CD14-positive monocyte (primary cell): ENCODE measurements around the gene NRXN3. TPM values are rescaled to one million over a fixed set of nuclear protein-coding genes. Genes with fewer than 3 reads are reported as not detected.

Experiments
- DNase-seq, 3 donors: peaks; one replicate each; pipeline ENCODE4 v3.0.0-alpha.2; 2011 to 2022
- H2AFZ ChIP-seq: 2 replicates; pipeline ENCODE4 v1.6.0; 2012; ENCODE audit warnings: mild to moderate bottlenecking, low read depth, low read length, inconsistent platforms; ENCODE audit not compliant: insufficient read depth, poor library complexity, severe bottlenecking
- H3K27ac ChIP-seq, 2 donors: 1 replicate in 1 of 2; 2 replicates in 1 of 2; pipeline ENCODE4 v1.5.1; 2012 to 2013; ENCODE audit warnings: low read length in 2 of 2, control low read depth in 1 of 2, inconsistent platforms in 1 of 2, low read depth in 1 of 2, mild to moderate bottlenecking in 1 of 2
- H3K27me3 ChIP-seq, 2 donors: one replicate each; pipeline versions ENCODE4 v1.6.0 to v1.6.1; 2011 to 2013; ENCODE audit warnings: low read length in 2 of 2; ENCODE audit not compliant: control insufficient read depth in 2 of 2, insufficient read depth in 2 of 2
- H3K36me3 ChIP-seq, 2 donors: replicated peaks in 1 of 2; 1 replicate in 1 of 2; 2 replicates in 1 of 2; pipeline versions ENCODE4 v1.5.1 to v1.6.1; 2012 to 2013; ENCODE audit warnings: low read length in 2 of 2, control low read depth in 1 of 2, inconsistent platforms in 1 of 2, mild to moderate bottlenecking in 1 of 2; ENCODE audit not compliant: insufficient read depth in 2 of 2, control insufficient read depth in 1 of 2
- H3K4me1 ChIP-seq, 2 donors: 1 replicate in 1 of 2; 2 replicates in 1 of 2; pipeline versions ENCODE4 v1.5.1 to v1.6.1; 2012 to 2013; ENCODE audit warnings: low read length in 2 of 2, control low read depth in 1 of 2, inconsistent platforms in 1 of 2, mild to moderate bottlenecking in 1 of 2, moderate library complexity in 1 of 2; ENCODE audit not compliant: insufficient read depth in 2 of 2, control insufficient read depth in 1 of 2
- H3K4me2 ChIP-seq: replicated peaks from 2 replicates; pipeline ENCODE3; 2012; ENCODE audit warnings: low read length, moderate library complexity, mild to moderate bottlenecking; ENCODE audit not compliant: poor library complexity, severe bottlenecking; ENCODE audit errors: extremely low read depth
- H3K4me3 ChIP-seq, 3 experiments: fragments of 200-600 bp in 1 of 3; sonication (generic) in 1 of 3; replicated peaks in 1 of 3; 1 replicate in 2 of 3; 2 replicates in 1 of 3; pipeline ENCODE4 v1.5.1; 2011 to 2013; ENCODE audit warnings: low read length in 3 of 3, mild to moderate bottlenecking in 3 of 3, control low read depth in 2 of 3, low read depth in 2 of 3, inconsistent platforms in 1 of 3, moderate library complexity in 1 of 3
- H3K79me2 ChIP-seq: 2 replicates; pipeline ENCODE4 v1.6.0; 2012; ENCODE audit warnings: mild to moderate bottlenecking, control low read depth, inconsistent platforms, low read length, moderate library complexity; ENCODE audit not compliant: insufficient read depth
- H3K9ac ChIP-seq: 2 replicates; pipeline ENCODE4 v1.6.0; 2017; ENCODE audit warnings: low read length, mild to moderate bottlenecking; ENCODE audit not compliant: insufficient read depth, poor library complexity, severe bottlenecking
- H3K9me3 ChIP-seq, 2 donors: replicated peaks in 1 of 2; 1 replicate in 1 of 2; 2 replicates in 1 of 2; pipeline versions ENCODE4 v1.5.1 to v1.6.1; 2012 to 2013; ENCODE audit warnings: low read length in 2 of 2, control low read depth in 1 of 2; ENCODE audit not compliant: control insufficient read depth in 1 of 2, insufficient read depth in 1 of 2
- H4K20me1 ChIP-seq: 2 replicates; pipeline ENCODE4 v1.6.0; 2012; ENCODE audit warnings: mild to moderate bottlenecking, low read length, control low read depth, moderate library complexity; ENCODE audit not compliant: insufficient read depth
- H3K27ac Mint-ChIP-seq, 7 donors: one replicate each; pipeline ENCODE4 v1.8.0; 2020; ENCODE audit warnings: mild to moderate bottlenecking in 7 of 7, mixed read lengths in 7 of 7, moderate library complexity in 6 of 7, inconsistent platforms in 2 of 7
- H3K27me3 Mint-ChIP-seq, 3 donors: one replicate each; pipeline ENCODE4 v1.8.0; 2021 to 2022; ENCODE audit warnings: low read depth in 3 of 3, mild to moderate bottlenecking in 3 of 3, mixed read lengths in 3 of 3, moderate library complexity in 3 of 3, inconsistent platforms in 1 of 3
- H3K36me3 Mint-ChIP-seq, 2 donors: one replicate each; pipeline ENCODE4 v1.8.0; 2020; ENCODE audit warnings: mixed read lengths in 2 of 2, inconsistent platforms in 1 of 2, mild to moderate bottlenecking in 1 of 2
- H3K4me1 Mint-ChIP-seq: one replicate; pipeline ENCODE4 v1.8.0; 2020; ENCODE audit warnings: mild to moderate bottlenecking, mixed read lengths
- H3K4me3 Mint-ChIP-seq, 2 donors: one replicate each; pipeline ENCODE4 v1.8.0; 2020; ENCODE audit warnings: mild to moderate bottlenecking in 2 of 2, mixed read lengths in 2 of 2, moderate library complexity in 1 of 2
- H3K9me3 Mint-ChIP-seq, 7 donors: one replicate each; pipeline ENCODE4 v1.8.0; 2020 to 2022; ENCODE audit warnings: mixed read lengths in 7 of 7, mild to moderate bottlenecking in 6 of 7, moderate library complexity in 6 of 7, inconsistent platforms in 2 of 7
- WGBS: methylation state at CpG from one replicate; pipeline ENCODE4 v1.1.5; 2013; ENCODE audit warnings: missing lambda C conversion rate; ENCODE audit not compliant: insufficient coverage; 5-methylcytosine and 5-hydroxymethylcytosine counted together
- intact Hi-C, 2 donors: fragments of 100-400 bp; cut with micrococcal nuclease; formaldehyde crosslinking; loops; one replicate each; pipeline versions ENCODE4 v1.15.0 to v1.15.1; 2023
- polyA plus RNA-seq, 3 donors: library from polyadenylated mRNA; depleted of rRNA in 1 of 3; unstranded in 2 of 3; stranded (reverse) in 1 of 3; fragments of 300-500 nt in 2 of 3; fragments of >200 nt in 1 of 3; fragmentation: Illumina TruSeq in 2 of 3; gene quantifications; 1 replicate in 2 of 3; 2 replicates in 1 of 3; pipeline ENCODE4 v1.2.3, GENCODE V29; 2012 to 2021
- TF ChIP-seq, protein P1 (sequence below): fragments of 200-600 bp; IDR thresholded peaks from one replicate; pipeline ENCODE4 v1.8.0; 2022; ENCODE audit warnings: antibody characterized with exemption, mild to moderate bottlenecking

NRXN3 gene
- polyA plus RNA-seq, 3 donors: not detected

DNA sequence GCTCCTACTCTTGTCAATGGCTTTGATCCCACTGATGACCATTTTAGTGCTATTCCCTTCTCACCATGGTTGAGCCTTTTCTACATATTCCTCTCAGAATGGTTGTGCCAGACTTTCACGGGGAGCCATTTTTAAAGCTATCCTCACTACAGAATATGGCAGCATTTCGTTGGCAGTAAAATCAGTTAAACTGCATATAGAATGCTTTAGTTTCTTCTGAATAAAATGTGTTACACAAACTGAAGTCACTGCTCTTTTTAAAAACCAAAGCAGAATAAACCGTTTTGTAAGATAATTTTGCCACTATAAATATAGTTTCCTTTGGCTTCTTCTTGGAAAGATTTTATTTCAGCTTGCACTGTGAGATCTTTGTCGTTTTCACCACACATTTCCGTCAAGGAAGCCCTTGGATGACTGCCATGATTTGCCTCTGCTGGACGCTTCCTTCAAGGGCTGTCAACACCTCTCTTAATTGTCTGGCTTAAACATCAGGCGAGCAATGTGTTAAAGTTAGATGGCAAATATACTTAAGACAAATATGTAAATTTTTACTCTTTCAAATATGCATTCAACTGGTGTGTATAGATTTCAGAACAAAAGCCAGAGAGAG is 1416.9 kb downstream of the NRXN3 start:
- Mint-ChIP-seq H3K27me3 (no peaks in the 10 kb centered on the region), H3K9me3 (peaks cover 0 to 6% (median 2%) of the 10 kb centered on the region in 7 donors), H3K4me3 (no peak overlapping the region), H3K36me3 (no peaks in the 10 kb centered on the region), H3K27ac (peak overlapping the region in 1 of 7 donors; percentile 77), H3K4me1 (no peaks in the 10 kb centered on the region)
- no peak overlapping the region for H3K4me2 ChIP-seq
- H3K4me1 ChIP-seq: no peaks in the 10 kb centered on the region
- TF ChIP-seq, protein P1, sequence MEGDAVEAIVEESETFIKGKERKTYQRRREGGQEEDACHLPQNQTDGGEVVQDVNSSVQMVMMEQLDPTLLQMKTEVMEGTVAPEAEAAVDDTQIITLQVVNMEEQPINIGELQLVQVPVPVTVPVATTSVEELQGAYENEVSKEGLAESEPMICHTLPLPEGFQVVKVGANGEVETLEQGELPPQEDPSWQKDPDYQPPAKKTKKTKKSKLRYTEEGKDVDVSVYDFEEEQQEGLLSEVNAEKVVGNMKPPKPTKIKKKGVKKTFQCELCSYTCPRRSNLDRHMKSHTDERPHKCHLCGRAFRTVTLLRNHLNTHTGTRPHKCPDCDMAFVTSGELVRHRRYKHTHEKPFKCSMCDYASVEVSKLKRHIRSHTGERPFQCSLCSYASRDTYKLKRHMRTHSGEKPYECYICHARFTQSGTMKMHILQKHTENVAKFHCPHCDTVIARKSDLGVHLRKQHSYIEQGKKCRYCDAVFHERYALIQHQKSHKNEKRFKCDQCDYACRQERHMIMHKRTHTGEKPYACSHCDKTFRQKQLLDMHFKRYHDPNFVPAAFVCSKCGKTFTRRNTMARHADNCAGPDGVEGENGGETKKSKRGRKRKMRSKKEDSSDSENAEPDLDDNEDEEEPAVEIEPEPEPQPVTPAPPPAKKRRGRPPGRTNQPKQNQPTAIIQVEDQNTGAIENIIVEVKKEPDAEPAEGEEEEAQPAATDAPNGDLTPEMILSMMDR: no peak
- H3K27ac ChIP-seq: no peak overlapping the region
- 60% methylated on average over 1 of the region's 7 CpGs for WGBS
- no peak overlapping the region for H3K9ac ChIP-seq
- no peak for DNase-seq
- H3K4me3 ChIP-seq: no peak overlapping the region
- intact Hi-C loops: no loop called here
- H3K36me3 ChIP-seq: no peaks in the 10 kb centered on the region
- no peaks in the 10 kb centered on the region for H4K20me1 ChIP-seq
- no peaks in the 10 kb centered on the region for H3K79me2 ChIP-seq
- no peak overlapping the region for H2AFZ ChIP-seq
- peaks cover 0 to 3% of the 10 kb centered on the region in 2 donors for H3K9me3 ChIP-seq
- no peaks in the 10 kb centered on the region for H3K27me3 ChIP-seq

- WGBS: no CpG with 5 or more reads among the region's 1 CpG
- no peaks in the 10 kb centered on the region for H3K79me2 ChIP-seq
- Mint-ChIP-seq H3K27me3 (no peaks in the 10 kb centered on the region), H3K4me3 (no peak overlapping the region), H3K9me3 (peaks cover 0 to 6% (median 2%) of the 10 kb centered on the region in 7 donors), H3K27ac (no peak overlapping the region), H3K4me1 (no peaks in the 10 kb centered on the region), H3K36me3 (no peaks in the 10 kb centered on the region)
- no peak overlapping the region for H3K4me2 ChIP-seq
- TF ChIP-seq, protein P1: no peak
- H4K20me1 ChIP-seq: no peaks in the 10 kb centered on the region
- no peak for DNase-seq
- no peaks in the 10 kb centered on the region for H3K4me1 ChIP-seq
- no peaks in the 10 kb centered on the region for H3K36me3 ChIP-seq
- no peak overlapping the region for H2AFZ ChIP-seq
- intact Hi-C loops: no loop called here
- no peak overlapping the region for H3K4me3 ChIP-seq
- H3K27ac ChIP-seq: no peak overlapping the region
- no peak overlapping the region for H3K9ac ChIP-seq
- no peaks in the 10 kb centered on the region for H3K27me3 ChIP-seq
- peaks cover 0 to 3% of the 10 kb centered on the region in 2 donors for H3K9me3 ChIP-seq
These were observed 1417.7 kb downstream of the NRXN3 start for GRCh38 chr14:79587875-79588274.
